RWPE1 (cell line): Measurements from ENCODE around the gene DNAH8.

Experiments
- CTCF ChIA-PET: fragments of 350-600 bp; sonication (Branson Sonifier 250); formaldehyde crosslinking; extraction: SDS; loops from one replicate; lab custom pipeline; 2021; lab: Yijun Ruan, JAX
- POLR2A ChIA-PET: fragments of 400-600 bp; formaldehyde crosslinking; extraction: SDS; loops from one replicate; lab custom pipeline; 2020; ENCODE audit warnings: antibody characterized with exemption; ENCODE audit not compliant: low non-redundant PET; lab: Yijun Ruan, JAX
- DNase-seq: peaks from one replicate; pipeline ENCODE4 v3.0.0; 2012; ENCODE audit warnings: low spot score
- H3K27ac ChIP-seq: fragments of 450-650 bp; 2 replicates; pipeline ENCODE4 v1.5.1; 2017
- TF ChIP-seq, protein P1 (sequence below): fragments of 450-650 bp; conservative IDR thresholded peaks from 2 replicates; pipeline ENCODE4 v1.5.1; 2017; ENCODE audit warnings: low read depth, mild to moderate bottlenecking

The DNAH8 gene

DNA sequence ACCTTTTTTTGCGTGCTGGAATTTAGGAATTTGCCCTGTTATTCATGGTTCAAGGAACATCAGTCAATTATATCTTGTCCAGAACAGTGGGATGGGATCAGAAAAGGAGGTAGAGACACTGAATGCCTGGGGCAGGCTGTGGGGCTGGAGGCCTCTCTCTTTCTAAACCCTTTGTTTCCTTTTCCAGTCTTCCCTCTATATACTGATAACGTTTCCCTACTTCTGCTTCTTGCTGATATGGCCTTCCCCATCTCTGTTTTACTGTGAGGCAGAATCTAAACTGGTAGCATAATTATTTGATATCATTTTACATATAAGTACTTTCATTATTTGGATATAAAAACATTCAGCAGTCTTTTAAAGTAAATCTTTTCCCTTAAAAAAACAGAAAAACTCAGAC lies 67.5 kb downstream of the DNAH8 start:
- DNase-seq, result no peak
- POLR2A ChIA-PET, result no interaction called here
- CTCF ChIA-PET, result no interaction called here

DNA sequence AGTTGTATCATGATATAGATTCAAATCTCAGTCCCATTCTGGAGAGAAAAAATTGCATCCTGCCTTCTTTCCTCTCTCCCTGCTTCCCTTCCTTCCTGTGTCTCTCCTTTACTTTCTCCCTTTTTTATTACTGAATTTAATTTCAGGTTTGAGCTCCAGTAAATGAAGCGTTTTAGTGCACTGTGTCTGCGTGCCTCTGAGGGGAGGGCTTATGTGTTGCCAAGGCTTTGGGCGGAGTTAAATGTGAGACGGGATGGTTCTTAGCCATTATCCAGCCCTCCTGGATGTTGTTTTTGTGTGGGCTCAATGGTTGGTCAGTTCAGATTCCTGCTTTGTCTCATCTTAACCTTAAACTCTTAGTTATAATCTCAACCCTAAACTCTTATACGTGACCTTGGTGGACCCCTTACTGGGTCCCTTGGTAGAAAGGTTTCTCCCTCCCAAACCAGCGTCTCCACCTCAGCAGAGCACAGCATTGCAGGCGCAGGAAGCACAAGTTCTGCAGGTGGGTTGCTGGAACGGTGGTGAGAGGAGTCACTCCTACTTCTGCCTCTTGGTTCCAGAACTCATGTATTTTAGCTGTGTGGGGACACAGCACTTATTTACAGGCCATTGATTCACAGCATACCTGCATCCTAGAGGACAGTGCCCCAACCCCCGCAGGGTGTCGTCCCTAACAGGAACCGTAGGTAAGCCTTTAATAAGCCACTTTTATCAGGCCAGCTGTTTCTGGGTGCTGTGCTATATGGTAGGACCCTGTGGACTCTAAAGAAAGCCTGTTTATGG lies 68.5 kb downstream of the DNAH8 start:
- no peak for DNase-seq
- no peak overlapping the region for H3K27ac ChIP-seq
- ChIA-PET CTCF (interaction anchor here (0.5 kb wide), 1 partner anchor 639 kb away, joined by 3 read pairs; no protein-coding TSS in a partner anchor), POLR2A (no interaction called here)
- TF ChIP-seq, protein P1, sequence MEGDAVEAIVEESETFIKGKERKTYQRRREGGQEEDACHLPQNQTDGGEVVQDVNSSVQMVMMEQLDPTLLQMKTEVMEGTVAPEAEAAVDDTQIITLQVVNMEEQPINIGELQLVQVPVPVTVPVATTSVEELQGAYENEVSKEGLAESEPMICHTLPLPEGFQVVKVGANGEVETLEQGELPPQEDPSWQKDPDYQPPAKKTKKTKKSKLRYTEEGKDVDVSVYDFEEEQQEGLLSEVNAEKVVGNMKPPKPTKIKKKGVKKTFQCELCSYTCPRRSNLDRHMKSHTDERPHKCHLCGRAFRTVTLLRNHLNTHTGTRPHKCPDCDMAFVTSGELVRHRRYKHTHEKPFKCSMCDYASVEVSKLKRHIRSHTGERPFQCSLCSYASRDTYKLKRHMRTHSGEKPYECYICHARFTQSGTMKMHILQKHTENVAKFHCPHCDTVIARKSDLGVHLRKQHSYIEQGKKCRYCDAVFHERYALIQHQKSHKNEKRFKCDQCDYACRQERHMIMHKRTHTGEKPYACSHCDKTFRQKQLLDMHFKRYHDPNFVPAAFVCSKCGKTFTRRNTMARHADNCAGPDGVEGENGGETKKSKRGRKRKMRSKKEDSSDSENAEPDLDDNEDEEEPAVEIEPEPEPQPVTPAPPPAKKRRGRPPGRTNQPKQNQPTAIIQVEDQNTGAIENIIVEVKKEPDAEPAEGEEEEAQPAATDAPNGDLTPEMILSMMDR, result no peak

More for the DNA sequence above, 67.5 kb downstream of the DNAH8 start:
- TF ChIP-seq, protein P1, result no peak
- H3K27ac ChIP-seq, result no peak overlapping the region

DNA sequence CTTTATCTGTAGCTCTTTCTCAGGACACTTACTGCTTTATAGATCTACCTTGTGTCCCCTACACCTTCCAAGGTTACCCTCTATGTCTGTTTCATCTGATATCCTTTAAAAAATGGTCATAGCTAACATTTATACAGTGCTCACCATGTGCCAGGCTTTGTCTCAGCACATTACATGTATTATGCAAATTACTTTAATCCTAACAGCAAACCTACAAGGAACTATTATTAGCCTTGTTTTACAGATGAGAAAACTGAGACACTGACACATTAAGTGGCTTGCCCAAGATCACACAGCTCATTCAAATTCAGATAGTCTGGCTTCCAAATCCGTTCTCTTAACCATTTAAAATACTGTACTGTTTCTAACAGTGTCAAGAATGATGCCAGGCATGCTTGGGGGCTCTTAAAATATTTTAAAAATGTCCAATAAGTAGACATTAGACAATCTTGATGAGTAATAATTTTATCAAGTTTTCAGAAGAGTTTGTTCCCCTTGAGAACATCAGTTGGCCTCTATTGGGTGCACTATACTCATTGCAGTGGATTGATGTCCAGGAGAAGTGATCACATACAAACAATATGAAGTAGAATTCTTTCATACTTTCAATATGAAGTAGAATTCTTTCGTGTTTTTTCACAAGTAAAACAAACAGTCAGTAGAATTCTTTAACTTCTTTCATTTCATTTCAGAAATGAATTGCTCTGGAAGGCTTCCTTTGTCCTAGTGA lies 69.6 kb downstream of the DNAH8 start:
- CTCF ChIA-PET, result interaction anchor here (0.7 kb wide), 1 partner anchor 1432 kb away, joined by 3 read pairs; no protein-coding TSS in a partner anchor
- no peak for DNase-seq
- no peak overlapping the region for H3K27ac ChIP-seq
- POLR2A ChIA-PET, result no interaction called here
- TF ChIP-seq, protein P1, result no peak

DNA sequence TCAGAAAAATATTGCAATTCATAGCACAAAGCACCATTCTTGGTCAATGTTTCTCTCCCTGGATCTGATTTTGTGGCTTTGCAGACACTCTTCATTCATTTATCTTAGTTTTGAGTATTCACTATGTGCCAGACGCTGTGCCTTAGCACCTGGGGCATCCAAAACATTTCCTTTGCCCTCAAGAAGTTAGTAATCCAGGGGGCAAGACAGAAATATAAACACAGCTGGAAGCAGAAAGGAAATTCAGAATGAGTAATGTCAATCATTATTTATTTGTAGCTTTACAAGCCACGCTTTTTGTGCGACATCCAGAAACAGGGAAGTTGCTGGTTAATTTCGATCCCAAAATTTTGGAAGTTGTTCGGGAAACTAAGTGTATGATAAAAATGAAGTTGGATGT lies 71.4 kb downstream of the DNAH8 start:
- H3K27ac ChIP-seq, result no peak overlapping the region
- DNase-seq, result no peak
- TF ChIP-seq, protein P1, result no peak
- ChIA-PET CTCF (no interaction called here), POLR2A (no interaction called here)

DNA sequence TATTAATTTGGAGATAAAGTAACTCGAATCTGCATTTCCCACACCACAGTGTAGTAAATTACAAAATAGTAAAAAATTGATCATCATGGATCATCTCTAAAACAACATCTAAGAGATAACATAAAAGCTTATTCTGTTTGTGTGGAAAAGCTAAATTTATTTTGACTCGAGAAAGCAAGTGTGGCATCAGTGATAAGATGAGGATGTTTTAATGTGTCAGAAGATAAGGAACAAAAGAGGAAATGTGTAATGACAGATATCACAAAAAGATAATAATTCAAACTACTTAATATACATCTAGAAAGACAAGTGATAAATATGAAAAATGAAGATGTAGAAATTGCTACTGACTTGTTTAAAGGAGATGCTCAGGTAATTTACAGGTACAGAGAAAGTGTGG lies 74.1 kb downstream of the DNAH8 start:
- DNase-seq, result no peak
- CTCF ChIA-PET, result interaction anchor here (0.7 kb wide), 1 partner anchor 75 kb away, joined by 3 read pairs; no protein-coding TSS in a partner anchor
- TF ChIP-seq, protein P1, result no peak
- POLR2A ChIA-PET, result no interaction called here
- H3K27ac ChIP-seq, result no peak overlapping the region

DNA sequence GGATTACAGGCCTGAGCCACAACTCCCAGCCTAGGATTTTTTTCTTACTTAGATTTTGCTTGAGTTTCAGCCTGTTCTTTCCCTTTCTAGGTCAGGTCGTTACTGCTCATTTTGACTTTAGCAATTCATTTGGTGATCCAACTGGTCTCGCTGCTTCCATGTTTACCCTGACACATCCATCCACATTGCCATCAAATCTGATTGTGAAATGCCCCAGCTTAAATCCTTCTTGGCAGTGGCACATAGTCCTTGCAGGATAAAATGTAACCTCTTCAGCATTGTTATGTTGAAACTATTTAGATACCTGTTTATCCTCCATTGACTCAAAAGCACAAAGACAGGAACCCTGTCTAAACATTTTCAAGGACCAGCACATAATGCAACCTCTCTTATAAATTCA lies 77.2 kb downstream of the DNAH8 start:
- TF ChIP-seq, protein P1, result no peak
- H3K27ac ChIP-seq, result no peak overlapping the region
- POLR2A ChIA-PET, result no interaction called here
- CTCF ChIA-PET, result no interaction called here
- DNase-seq, result no peak
